Measurements from ENCODE around the gene EPC1. TPM values are rescaled to one million over a fixed set of nuclear protein-coding genes. Genes with fewer than 3 reads are reported as not detected.

The EPC1 gene
- total and polyA plus RNA-seq, 10 of the 15 experiments (the other 5 are each of a cell fraction or from before 2014, with no cell fraction given), result 6.8 to 59.2 (median 19.4) TPM

GRCh38 chr10:32377458-32378259, 30.7 kb upstream of the EPC1 start:
- ATAC-seq (peak; percentile 63), FAIRE-seq (no peak), DNase-seq (ENCODE audit: low read depth, low spot score) (no peak)
- Histone ChIP-seq H3K4me3 (peak overlapping the region; percentile 77), H3K4me1 (ENCODE audit: control insufficient read depth, insufficient read depth, low read length) (no peaks in the 10 kb centered on the region), H3K4me2 (ENCODE audit: control insufficient read depth, insufficient read depth) (peak overlapping the region; percentile 78), H3K9ac (ENCODE audit: control insufficient read depth, insufficient read depth, low read length) (peak overlapping the region; percentile 92), H4K20me1 (ENCODE audit: control insufficient read depth, insufficient read depth) (no peaks in the 10 kb centered on the region), H3K9me3 (replicated peaks; ENCODE audit: control insufficient read depth, insufficient read depth, low read length) (peaks cover 1% of the 10 kb centered on the region; the same call in 1 of the 3 replicates), H3K27me3 (replicated peaks in 1 of 2; ENCODE audit: control insufficient read depth in 2 of 2, insufficient read depth in 2 of 2, low read length in 1 of 2) (no peaks in the 10 kb centered on the region), H3K36me3 (ENCODE audit: control insufficient read depth in 2 of 2, insufficient read depth in 2 of 2, low read length in 1 of 2) (no peaks in the 10 kb centered on the region), H2AFZ (ENCODE audit: control insufficient read depth, low read depth, low read length) (peak overlapping the region; percentile 45), H3K79me2 (ENCODE audit: control insufficient read depth, insufficient read depth, low read length) (peaks cover 50% of the 10 kb centered on the region), H3K27ac (ENCODE audit: control insufficient read depth, insufficient read depth) (peak overlapping the region; percentile 75)
- ChIA-PET POLR2A (interaction anchor here (0.6 to 2.0 kb wide), 9 partner anchors 8 to 321 kb away, joined by 3 to 9 read pairs (median 4); partner anchors contain the start of genes CCDC7 and KIF5B), SMC1A (ENCODE audit: uncharacterized antibody, unreplicated experiment) (interaction anchor here (0.8 to 2.1 kb wide), 12 partner anchors 8 to 187 kb away, joined by 3 to 9 read pairs (median 5); partner anchors contain the start of gene CCDC7), RAD21 (ENCODE audit: unreplicated experiment) (interaction anchor here (0.7 to 3.5 kb wide), 8 partner anchors 8 to 187 kb away, joined by 3 to 15 read pairs (median 4); partner anchors contain the start of gene CCDC7), CTCF (interaction anchor here (0.6 to 4.0 kb wide), 17 partner anchors 10 to 631 kb away, joined by 3 to 32 read pairs (median 4); partner anchors contain the start of gene CCDC7)
- 2% methylated on average over 6 of the region's 6 CpGs for WGBS (ENCODE audit: insufficient coverage, insufficient replicate concordance, low lambda C conversion rate, missing lambda C conversion rate)
- intact Hi-C loops (cut with micrococcal nuclease; ENCODE audit: unreplicated experiment) (loop anchor here (1.0 to 10.0 kb wide), 3 partner anchors 69 to 453 kb away; partner anchors contain the start of genes ARHGAP12, CCDC7 and KIF5B), in situ Hi-C loops (cut with MboI) (loop anchor here (10.0 kb wide), 2 partner anchors 123 to 323 kb away; partner anchors contain the start of gene KIF5B)
- no TSS peak for BruUV-seq (replicated peaks)
- TF ChIP-seq ZNF687 (IDR thresholded peaks at IDR 0.05) (peak; percentile 34; the same call in 1 of the 2 replicates), ZNF384 (IDR thresholded peaks at IDR 0.05; ENCODE audit: borderline replicate concordance, low read depth, low read length) (peak; percentile 94), ZNF24 (IDR thresholded peaks at IDR 0.05) (no peak), STAT3 (IDR thresholded peaks at IDR 0.05; ENCODE audit: low read depth, low read length) (no peak), PRDM15 (CRISPR knock-in tag; IDR thresholded peaks at IDR 0.05) (no peak), JUND (IDR thresholded peaks at IDR 0.05; ENCODE audit: low read depth, low read length) (no peak), HCFC1 (IDR thresholded peaks at IDR 0.05; ENCODE audit: low read length) (no peak), ZBED1 (IDR thresholded peaks at IDR 0.05; ENCODE audit: borderline replicate concordance) (no peak), CTCF (IDR thresholded peaks at IDR 0.05 in 2 of 3, conservative IDR thresholded peaks at IDR 0.05 in 1 of 3; ENCODE audit: control insufficient read depth in 2 of 3, extremely low read depth in 1 of 3, insufficient read depth in 1 of 3, low read depth in 3 of 3, low read length in 3 of 3) (peak; percentile 38 to 49 (median 41); a peak in 5 of 6 replicates), FOXK2 (IDR thresholded peaks at IDR 0.05) (no peak)

Data from GM12878 (cell line).